Measurements from ENCODE around the gene TBATA. TPM values are rescaled to one million over a fixed set of nuclear protein-coding genes. Genes with fewer than 3 reads are reported as not detected.
A peak's percentile ranks its signal among the peaks of the same experiment; 100 is the strongest.

Gene TBATA
- total RNA-seq, 1 donor from 2014 or later: not detected

- intact Hi-C loops (cut with DNase I): no loop called here
- Histone ChIP-seq H3K36me3 (peaks cover 11% of the 10 kb centered on the region), H3K9me3 (no peaks in the 10 kb centered on the region), H3K4me3 (no peak overlapping the region), H3K27ac (no peak overlapping the region), H3K27me3 (no peaks in the 10 kb centered on the region), H3K4me1 (peaks cover 6% of the 10 kb centered on the region)
- DNase-seq (no peak), ATAC-seq (no peak)
- no peak for TF ChIP-seq CTCF (IDR thresholded peaks at IDR 0.05)
Measured at GRCh38 chr10:70822076-70822820, 37.1 kb upstream of the TBATA start.

DNA sequence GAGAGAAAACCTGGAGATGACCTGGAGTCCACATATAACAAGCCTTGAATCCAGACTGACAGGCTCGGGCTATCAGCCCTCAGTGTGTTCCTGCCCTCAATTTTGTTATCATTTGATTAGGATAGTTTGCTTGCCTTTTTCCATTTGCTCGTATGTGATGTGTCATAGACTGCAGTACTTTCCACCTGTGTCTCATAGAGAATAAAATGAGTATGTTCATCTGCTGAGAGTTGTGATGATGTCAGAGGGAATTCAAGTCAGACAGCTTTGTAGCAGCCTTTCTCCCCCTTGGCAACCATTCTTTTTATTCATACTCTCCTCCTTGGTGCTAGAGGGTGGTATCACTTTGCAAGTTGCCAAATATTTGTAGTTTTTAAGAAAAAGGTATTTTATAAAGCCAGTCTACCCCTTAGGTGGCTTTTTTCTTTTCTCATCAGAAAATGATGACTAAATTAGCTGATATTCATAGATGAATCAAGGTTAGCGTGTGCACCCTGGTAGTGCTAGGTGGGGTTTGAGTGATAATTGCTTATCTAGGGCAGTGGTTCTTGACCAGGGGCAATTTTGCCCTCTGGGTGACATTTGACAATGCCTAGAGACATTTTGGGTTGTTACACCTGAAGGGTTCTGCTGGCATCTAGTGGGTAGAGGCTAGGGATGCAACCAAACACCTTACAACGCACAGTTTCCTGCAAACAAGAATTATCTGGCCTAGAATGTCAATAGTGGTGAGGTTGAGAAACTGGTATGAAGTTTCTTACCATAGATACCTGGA lies 36.0 kb upstream of the TBATA start:
- ATAC-seq: no peak
- peaks cover 7% of the 10 kb centered on the region for H3K4me1 ChIP-seq
- H3K9me3 ChIP-seq: no peaks in the 10 kb centered on the region
- TF ChIP-seq CTCF (IDR thresholded peaks at IDR 0.05): no peak
- no peak overlapping the region for H3K4me3 ChIP-seq
- H3K27me3 ChIP-seq: no peaks in the 10 kb centered on the region
- no peak overlapping the region for H3K27ac ChIP-seq
- H3K36me3 ChIP-seq: peaks cover 11% of the 10 kb centered on the region
- intact Hi-C loops (cut with DNase I): no loop called here
- no peak for DNase-seq

- intact Hi-C loops (cut with DNase I): loop anchor here (10.0 kb wide), 1 partner anchor 58 kb away; no protein-coding TSS in a partner anchor
Measured at GRCh38 chr10:70816220-70816894, 31.2 kb upstream of the TBATA start.

DNA sequence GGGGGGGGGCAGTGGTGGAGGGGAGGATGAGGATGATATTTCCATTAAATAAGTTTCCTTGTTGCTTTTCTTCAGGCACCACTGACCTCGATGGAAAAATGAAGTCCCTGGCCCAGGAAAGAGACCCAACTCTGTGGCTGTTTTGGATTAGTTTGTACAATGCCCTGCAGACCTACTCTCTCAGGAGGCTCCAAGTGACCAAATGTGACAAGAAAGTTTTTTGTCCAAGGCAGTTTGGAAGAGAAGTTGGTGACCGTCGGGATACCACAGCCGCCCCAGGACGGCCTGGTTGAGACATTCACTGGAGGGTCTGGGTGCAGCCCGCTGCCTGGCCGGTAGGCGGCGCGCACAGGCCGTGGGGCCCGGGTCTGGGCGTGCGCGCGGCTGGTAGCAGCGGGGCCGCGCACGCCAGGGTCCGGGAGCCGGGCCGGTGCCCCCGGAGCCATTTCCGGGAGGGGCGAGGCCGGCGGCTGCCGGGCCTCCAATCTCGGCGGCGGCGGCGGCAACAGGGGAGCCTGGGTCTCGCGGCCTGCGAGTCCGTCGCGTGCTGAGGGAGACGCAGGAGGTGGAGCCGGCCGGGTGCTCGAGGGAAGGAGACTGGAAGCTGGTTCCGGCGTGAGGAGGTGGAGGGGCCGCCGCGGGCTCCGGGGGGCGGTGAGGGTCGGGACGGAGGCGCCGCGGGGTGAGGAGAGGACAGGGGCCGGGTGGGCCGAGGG lies 30.5 kb upstream of the TBATA start, which contains the start of gene SGPL1:
SGPL1 (plus strand) TSS at position 445 of the 716 bp plus-strand sequence. CDS start 906 bp downstream, outside the sequence.
- intact Hi-C loops (cut with DNase I): loop anchor here (10.0 kb wide), 1 partner anchor 59 kb away; no protein-coding TSS in a partner anchor

More at GRCh38 chr10:70816220-70816894, 31.2 kb upstream of the TBATA start:
- ATAC-seq (peak; percentile 79), DNase-seq (peak; percentile 85)
- peaks cover 11% of the 10 kb centered on the region for H3K36me3 ChIP-seq
- H3K27me3 ChIP-seq: no peaks in the 10 kb centered on the region
- peak overlapping the region; percentile 86 for H3K27ac ChIP-seq
- H3K9me3 ChIP-seq: no peaks in the 10 kb centered on the region
- peak overlapping the region; percentile 70 for H3K4me3 ChIP-seq
- H3K4me1 ChIP-seq: peaks cover 7% of the 10 kb centered on the region
- no peak for TF ChIP-seq CTCF (IDR thresholded peaks at IDR 0.05)

More for the DNA sequence above, 30.5 kb upstream of the TBATA start, which contains the start of gene SGPL1:
- no peaks in the 10 kb centered on the region for H3K9me3 ChIP-seq
- DNase-seq (peak; percentile 92), ATAC-seq (peak; percentile 99)
- H3K27me3 ChIP-seq: no peaks in the 10 kb centered on the region
- peak within 1 kb of the TSS; percentile 86 for H3K27ac ChIP-seq
- H3K4me3 ChIP-seq: peak within 1 kb of the TSS; percentile 70
- peak; percentile 94 for TF ChIP-seq CTCF (IDR thresholded peaks at IDR 0.05)
- H3K4me1 ChIP-seq: peaks cover 7% of the 10 kb centered on the region
- peaks cover 11% of the 10 kb centered on the region for H3K36me3 ChIP-seq

All from upper lobe of right lung (tissue), 1 donor.